Stimulated activated CD8-positive, alpha-beta memory T cell treated with anti-CD3 and anti-CD28 coated beads, Interleukin-4, amount 100 ng/mL, for 1 hour (primary cell): ENCODE results near the gene GSC2.
"Not testable (repeated sequence)": the region's sequence is repeated elsewhere in the genome, so short reads cannot be mapped to it uniquely, and the experiment has no call there.

Source experiments
- DNase-seq, 2 donors: peaks; one replicate each; pipeline ENCODE4 v3.0.0-alpha.2; 2020; ENCODE audit warnings: low read depth in 2 of 2, low spot score in 1 of 2

Gene GSC2

DNA sequence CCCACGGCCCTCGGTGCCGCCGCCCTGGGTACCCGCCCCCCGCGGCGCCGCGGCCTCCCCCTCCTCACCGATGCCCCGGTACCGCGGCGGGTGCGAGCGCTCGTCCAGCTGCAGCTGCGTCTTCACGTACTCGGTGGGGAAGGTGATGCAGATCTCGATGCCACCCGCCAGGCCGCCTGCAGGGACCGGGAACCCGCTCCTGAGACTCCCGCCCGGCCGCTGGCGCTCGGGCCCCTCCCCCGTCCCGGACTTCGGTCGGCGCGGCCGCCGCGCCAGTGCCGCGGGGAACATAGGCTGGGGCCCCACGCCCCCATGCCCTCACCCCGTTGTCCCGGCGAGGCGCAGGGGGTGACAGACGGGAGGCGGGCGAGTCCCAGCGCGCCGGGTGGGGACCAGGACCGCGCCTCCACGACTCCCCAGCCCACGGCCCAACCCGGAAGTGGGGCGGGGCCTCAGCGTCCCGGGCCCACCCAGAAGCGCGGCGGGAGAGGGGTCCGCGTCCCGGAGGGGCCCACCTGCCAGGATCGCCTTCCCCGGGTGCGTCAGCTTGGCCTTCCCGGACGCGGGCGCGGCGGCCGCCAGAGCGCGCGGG, 28.1 kb upstream of the GSC2 start:
- DNase-seq, result no peak

DNA sequence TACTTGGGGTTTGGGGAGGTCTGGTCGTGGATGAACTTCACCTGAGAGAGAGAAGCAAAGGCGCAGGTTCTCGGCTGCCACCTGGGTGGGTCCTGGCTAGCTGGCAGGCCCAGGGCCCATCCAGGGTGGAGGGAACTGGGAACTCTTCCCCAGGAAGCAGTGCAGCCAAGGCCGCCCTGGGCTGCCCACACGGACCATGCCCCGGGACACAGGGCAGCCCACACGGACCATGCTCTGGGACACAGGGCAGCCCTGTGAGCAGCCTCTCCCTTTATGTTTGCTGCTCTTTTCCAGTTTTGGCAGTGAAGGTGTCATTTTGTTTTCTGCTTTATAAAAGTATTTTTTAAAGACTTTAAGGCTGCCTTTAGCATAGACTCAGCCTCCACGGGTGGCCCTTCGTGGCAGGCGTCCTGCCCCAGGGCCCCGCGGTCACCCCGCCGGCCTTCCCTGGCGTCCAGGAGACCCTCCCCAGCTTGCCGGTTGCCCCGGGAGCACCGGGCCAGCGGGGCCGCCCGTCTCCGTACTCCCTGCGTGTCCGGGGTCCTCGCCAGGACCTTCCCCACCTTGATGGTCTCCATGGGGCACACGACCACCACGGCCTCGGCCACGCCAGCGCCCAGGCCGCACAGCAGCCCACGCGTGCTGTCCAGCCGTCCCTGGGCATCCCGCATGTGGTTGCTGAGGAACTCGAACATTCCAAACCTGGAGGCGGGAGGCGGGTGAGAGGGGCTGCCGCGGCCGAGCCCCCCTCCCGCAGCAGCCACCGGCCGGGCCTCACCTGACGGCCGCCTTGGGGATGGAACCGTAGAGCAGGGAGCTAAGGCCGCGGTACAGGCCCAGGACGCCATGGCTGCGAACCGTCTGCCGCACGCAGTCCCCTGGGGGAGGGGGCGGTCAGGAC, 27.3 kb upstream of the GSC2 start:
- no peak for DNase-seq

- no peak for DNase-seq
Measured at GRCh38 chr22:19176732-19177131, 26.6 kb upstream of the GSC2 start.

GRCh38 chr22:19176175-19176643, 26.1 kb upstream of the GSC2 start:
- no peak for DNase-seq

DNA sequence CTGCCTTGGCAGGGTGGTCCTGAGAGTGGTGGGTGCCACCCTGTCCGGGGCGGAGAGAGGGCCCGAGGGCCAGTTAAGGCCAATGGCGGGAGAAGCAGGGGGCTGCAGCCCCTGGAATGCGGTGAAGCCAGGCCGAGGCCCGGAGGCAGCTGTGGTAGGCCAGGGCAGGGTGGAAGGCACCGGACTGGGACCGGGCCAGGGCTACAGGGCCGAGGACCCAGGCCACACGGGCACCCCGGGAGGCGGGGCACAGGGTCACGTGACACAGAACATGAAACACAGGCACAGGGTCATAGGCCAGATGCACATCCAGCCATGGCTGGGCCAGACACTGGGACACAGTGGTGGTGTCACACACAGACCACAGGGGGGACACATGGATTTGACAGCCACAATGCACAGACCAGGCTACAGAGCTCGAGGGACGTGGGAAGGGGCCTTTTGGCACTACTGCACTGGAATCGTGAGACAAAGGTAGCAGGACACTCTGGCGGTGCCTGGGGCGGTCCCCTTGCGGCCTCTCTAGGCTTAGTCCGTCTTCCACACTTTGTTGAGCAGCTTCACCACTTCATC, 25.6 kb upstream of the GSC2 start:
- no peak for DNase-seq

- no peak for DNase-seq
Measured at GRCh38 chr22:19175026-19175601, 25.0 kb upstream of the GSC2 start.

DNA sequence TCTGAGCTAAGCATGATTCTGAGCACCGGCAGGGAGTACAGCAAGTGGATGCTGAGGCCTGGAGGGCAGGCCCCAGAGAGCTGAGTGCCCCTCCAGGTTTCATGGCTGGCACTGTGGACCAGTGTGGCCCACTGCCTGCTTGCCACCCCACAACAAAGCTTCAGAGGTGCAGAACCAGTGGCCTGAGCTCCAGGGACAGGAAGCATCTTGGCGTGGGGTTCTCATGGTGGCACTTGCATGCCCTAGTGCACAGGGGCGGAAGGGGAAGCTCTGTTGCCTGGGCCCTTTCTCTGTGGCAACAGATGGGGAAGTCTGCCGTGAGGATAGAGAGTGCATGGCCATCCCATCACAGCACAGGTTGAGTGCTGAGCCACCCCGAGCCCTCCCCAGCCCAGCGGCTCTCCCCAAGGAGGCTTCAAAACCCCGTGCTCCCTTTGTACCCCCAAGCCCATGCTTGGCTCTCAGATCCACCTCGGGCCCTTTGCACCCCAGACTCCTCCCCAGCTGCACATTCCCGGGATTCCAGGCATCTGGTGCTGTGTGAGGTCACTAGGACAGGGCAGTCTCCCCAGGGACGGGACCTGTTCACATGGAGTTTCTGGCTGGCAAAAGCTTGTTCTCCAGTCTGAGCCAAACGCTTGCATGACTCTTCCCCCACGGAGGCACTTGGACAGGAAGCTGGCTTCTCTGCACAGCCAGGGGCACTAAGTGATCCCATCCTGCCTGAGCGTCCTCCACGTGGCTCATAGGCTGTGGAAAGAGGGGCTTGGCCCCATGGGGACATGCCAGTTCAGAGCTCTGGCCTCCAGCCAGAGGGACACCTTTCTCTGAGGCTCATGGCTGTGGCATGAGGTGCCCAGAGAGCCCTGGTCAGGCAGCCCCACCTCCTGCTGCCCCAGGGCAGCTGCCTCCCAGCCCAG, 24.3 kb upstream of the GSC2 start:
- DNase-seq, result no peak

DNA sequence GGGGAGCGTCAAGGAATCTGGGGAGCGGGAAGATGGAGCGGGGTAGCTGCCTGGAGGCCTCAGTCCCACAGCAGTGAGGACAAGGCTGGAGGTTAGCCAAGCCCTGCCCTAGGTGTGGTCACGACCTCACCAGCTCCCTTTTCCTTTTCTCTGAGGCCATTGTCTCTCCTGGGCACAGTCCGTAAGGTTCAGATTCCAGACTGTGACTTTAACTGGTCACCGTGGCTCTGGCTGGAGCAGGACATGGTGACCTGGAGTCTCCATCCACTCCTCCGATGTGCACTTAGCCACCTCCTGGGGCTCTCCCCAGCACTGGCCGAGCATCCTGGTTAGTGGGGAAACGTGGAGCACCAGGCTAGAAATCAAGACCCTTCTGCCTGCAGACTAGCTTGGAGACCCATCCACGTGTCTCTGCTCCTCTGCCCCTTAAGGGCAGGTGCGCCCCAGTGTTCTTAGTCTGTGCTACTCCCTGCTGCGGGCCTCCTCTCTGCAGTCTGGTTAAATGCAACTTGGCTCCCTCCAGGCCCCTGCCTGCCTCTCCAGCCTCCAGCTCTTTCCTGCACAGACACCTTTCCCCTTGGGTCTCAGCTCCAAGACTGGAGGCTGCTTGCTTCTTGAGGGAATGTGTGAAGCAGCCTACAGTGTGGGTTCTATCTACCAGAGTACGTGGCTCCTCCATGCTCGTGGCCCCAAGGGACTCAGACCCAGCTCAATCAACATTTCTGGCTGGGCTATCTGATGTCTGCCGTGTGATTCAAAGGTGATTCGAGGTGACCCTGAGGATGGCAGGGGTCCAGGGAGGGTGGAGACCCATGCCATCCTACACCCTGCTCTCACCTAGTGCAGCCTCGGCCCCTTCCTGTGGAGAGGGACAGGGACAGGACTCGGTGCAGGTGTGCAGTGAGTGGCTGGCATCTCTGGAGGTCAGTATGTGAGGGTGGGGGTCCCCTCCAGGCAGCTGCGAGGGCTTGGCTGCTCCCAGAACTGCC, 23.2 kb upstream of the GSC2 start:
- DNase-seq, result no peak

DNA sequence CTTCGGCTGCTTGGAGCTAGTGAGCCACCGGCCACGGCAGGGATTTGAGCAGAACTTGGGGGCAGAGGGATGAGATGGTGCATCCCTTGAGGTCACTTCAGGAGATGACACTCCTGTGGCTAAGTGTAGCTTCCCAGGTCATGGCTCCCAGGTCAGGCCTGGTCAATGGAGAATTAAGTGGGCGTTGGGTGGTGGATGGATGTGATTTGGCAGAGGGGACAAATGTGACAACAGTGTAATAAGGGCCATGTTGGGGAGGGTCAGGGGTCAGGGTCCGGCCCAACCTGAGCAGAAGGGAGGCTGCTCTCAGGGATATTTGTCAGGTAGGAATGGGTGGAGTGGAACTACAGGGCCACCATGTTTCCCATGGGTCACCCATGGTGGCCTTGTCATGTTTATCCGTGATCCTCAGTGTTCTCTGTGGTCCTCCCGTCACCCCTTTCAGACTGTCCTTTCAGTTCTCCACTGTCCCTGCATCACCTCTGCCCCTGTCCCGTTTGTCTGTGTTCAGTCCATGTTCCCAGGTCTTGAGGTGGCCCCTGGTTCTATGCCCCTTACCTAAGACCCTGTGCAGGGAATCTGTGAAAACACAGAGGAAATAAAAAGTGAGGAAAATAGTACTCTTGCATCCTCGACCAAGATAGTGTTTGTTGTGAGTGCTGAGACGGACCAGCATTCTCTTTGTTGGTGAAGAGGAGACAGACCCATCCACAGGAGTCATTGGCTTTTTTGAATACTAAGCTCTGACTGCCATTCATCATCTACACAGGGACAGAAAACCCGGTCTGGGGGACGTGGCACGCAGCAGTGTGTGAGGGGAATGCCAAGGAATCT, 22.3 kb upstream of the GSC2 start:
- DNase-seq, result no peak

DNA sequence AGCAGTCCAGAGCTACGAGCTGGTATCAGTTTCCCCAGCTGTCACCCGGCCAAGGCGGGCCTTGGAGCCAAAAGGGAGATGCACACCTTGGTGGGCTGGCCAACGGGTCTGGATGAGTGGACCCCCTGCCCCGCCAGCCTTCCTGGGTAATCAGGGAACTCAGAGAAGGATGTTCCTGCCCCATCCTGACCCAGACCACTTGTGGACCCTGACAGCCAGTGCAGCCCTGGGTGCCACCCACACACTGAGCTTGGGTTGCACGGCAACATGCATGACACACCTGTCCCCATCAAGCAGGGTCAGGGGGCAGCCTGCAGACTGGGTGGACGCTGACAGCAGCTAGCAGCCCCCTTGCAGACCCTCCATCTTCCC, 19.8 kb upstream of the GSC2 start:
- no peak for DNase-seq

GRCh38 chr22:19169002-19169946, 19.2 kb upstream of the GSC2 start:
- DNase-seq, result no peak

DNA sequence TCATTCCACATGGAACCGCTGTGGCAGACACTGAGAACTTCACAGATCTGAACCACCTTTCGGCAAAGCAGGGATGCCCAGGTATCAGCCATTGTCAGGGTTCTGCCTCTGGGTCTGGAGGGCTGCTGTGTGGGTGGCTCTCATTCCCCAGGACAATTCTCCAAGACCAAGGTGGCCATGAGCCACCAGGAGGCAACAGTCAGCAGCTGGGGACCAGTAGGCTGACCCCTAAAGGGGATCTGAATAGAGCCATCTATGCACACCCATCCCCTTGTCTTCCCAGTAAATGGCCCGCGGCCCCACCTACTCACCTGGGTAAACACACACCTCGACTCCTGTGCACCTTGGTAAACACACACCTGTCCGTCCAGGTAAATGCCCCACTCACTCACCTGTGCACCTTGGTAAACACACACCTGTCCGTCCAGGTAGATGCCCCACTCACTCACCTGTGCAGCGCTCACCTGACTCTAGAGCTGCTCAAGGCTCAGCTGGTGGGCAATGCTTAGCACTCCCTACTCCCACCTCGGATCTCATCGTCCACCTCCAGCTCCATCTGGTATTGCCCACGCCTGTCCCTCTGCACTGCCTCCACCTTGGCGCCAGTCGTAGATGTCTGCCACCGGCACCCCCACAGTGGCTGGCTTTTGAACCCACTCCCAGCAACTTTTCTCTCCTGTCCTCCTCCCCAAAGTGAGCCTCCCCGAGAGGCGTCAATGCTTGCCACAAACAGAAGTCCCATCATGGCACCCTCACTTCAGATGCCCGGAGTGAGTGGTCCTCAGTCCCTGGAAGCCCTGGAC, 18.2 kb upstream of the GSC2 start:
- no peak for DNase-seq

DNA sequence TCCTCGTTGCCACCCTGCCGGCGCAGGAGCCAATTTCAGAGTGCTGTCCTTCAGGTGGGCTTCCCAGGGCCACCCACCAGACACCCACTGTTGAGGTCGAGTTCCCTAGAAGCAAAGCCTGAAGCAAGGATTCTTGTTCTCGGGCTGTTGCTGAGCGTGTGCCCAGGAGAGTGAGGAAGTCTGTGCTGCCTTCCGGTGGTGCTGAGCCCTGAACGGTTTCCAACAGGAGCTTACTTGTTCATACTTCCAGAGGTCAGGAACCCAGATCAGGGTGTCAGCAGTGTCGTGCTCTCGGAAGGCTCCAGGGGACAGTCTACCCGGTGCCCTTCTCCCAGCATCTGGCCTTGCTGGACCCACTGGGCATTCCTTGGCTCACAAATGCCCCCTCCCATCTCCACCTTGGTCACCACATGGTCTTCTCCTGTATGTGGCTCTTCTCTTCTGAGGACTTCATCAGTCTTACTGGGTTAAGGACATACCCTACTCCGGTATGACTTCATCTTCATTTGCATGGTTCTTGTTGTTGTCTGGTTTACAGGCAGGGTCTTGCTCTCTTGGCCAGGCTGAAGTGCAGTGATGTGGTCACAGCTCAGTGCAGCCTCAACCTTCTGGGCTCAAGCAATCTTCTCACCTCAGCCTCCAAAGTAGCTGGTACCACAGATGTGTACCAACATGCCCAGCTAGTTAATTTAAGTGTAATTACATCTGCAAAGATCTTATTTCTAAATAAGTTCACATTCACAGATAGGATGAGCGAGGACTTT, 17.2 kb upstream of the GSC2 start:
- DNase-seq, result no peak

- DNase-seq, result no peak
Measured at GRCh38 chr22:19166421-19166820, 16.3 kb upstream of the GSC2 start.

GRCh38 chr22:19164425-19164824, 14.3 kb upstream of the GSC2 start:
- DNase-seq, result no peak

DNA sequence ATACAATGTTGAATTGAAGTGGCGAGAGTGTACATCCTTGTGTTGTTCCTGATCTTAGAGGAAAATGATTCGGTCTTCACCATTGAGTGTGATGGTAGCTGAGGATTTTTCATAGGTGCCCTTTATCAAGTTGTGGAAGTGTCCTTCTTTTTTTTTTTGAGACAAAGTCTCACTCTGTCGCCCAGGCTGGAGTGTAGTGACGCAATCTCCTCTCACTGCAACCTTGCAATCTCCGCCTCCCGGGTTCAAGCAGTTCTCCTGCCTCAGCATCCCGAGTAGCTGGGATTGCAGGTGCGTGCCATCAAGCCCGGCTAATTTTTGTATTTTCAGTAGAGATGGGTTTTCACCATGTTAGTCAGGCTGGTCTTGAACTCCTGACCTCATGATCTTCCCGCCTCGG, 8.6 kb upstream of the GSC2 start:
- not testable (repeated sequence) for DNase-seq
